HG02763 (cell line): ENCODE data around the gene ARHGAP24.
"Not testable (repeated sequence)": the region's sequence is repeated elsewhere in the genome, so short reads cannot be mapped to it uniquely, and the experiment has no call there.

ENCODE experiments used
- ATAC-seq: cut with Tn5 transposase; IDR thresholded peaks from one replicate; pipeline ENCODE4 v1.9.1; 2021; ENCODE audit warnings: mild to moderate bottlenecking, moderate library complexity; ENCODE audit not compliant: unreplicated experiment

The ARHGAP24 gene

GRCh38 chr4:85642356-85643100 lies 167.6 kb downstream of the ARHGAP24 start:
- ATAC-seq: peak; percentile 56

GRCh38 chr4:85644061-85644460 lies 169.1 kb downstream of the ARHGAP24 start:
- ATAC-seq: no peak

GRCh38 chr4:85650908-85651307 lies 176.0 kb downstream of the ARHGAP24 start:
- ATAC-seq: no peak

GRCh38 chr4:85656759-85657505 lies 182.0 kb downstream of the ARHGAP24 start:
- no peak for ATAC-seq

GRCh38 chr4:85658766-85659439 lies 184.0 kb downstream of the ARHGAP24 start:
- no peak for ATAC-seq

- no peak for ATAC-seq
These were observed 184.8 kb downstream of the ARHGAP24 start for GRCh38 chr4:85659610-85660218.

- not testable (repeated sequence) for ATAC-seq
These were observed 191.7 kb downstream of the ARHGAP24 start for GRCh38 chr4:85666625-85667024.

- ATAC-seq: no peak
These were observed 194.3 kb downstream of the ARHGAP24 start for GRCh38 chr4:85669204-85669603.

GRCh38 chr4:85669992-85670548 lies 195.1 kb downstream of the ARHGAP24 start:
- ATAC-seq: no peak

- ATAC-seq: no peak
These were observed 196.2 kb downstream of the ARHGAP24 start for GRCh38 chr4:85671120-85671519.

GRCh38 chr4:85672116-85672515 lies 197.2 kb downstream of the ARHGAP24 start:
- ATAC-seq: no peak

GRCh38 chr4:85672959-85673358 lies 198.0 kb downstream of the ARHGAP24 start:
- no peak for ATAC-seq

GRCh38 chr4:85673540-85673939 lies 198.6 kb downstream of the ARHGAP24 start:
- no peak for ATAC-seq

GRCh38 chr4:85675076-85676049 lies 200.4 kb downstream of the ARHGAP24 start:
- no peak for ATAC-seq

- no peak for ATAC-seq
These were observed 201.1 kb downstream of the ARHGAP24 start for GRCh38 chr4:85676050-85676425.

GRCh38 chr4:85676850-85677590 lies 202.1 kb downstream of the ARHGAP24 start:
- no peak for ATAC-seq

- no peak for ATAC-seq
These were observed 206.3 kb downstream of the ARHGAP24 start for GRCh38 chr4:85681221-85681657.

- no peak for ATAC-seq
These were observed 207.0 kb downstream of the ARHGAP24 start for GRCh38 chr4:85681921-85682320.

- no peak for ATAC-seq
These were observed 207.4 kb downstream of the ARHGAP24 start for GRCh38 chr4:85682391-85682790.
